ENCODE results near the gene CDH6.

The CDH6 gene

DNA sequence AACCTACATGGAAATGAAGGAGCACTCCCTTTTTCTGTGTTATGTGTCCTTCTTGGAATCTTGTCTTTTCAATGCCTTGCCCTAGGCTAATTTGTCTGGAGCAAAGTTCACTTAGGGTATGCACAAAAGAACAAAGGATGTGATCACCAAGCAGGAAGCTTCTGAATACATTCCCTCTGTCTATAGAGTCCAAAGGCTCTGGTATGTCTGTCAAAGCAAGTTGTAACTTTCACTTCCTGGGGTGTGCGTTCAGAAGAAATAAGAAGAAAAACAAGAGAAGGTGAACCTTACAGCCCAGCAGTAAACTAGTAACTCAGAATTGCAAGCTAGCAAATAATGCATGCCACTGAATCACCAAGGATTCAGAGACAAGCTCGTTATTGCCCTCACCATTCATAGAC, 31.7 kb upstream of the CDH6 start:
- no peak overlapping the region for H3K27ac ChIP-seq
- no peak for TF ChIP-seq ZFX (IDR thresholded peaks at IDR 0.05)
- TF ChIP-seq, protein P1, sequence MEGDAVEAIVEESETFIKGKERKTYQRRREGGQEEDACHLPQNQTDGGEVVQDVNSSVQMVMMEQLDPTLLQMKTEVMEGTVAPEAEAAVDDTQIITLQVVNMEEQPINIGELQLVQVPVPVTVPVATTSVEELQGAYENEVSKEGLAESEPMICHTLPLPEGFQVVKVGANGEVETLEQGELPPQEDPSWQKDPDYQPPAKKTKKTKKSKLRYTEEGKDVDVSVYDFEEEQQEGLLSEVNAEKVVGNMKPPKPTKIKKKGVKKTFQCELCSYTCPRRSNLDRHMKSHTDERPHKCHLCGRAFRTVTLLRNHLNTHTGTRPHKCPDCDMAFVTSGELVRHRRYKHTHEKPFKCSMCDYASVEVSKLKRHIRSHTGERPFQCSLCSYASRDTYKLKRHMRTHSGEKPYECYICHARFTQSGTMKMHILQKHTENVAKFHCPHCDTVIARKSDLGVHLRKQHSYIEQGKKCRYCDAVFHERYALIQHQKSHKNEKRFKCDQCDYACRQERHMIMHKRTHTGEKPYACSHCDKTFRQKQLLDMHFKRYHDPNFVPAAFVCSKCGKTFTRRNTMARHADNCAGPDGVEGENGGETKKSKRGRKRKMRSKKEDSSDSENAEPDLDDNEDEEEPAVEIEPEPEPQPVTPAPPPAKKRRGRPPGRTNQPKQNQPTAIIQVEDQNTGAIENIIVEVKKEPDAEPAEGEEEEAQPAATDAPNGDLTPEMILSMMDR (conservative IDR thresholded peaks at IDR 0.05): no peak

- TF ChIP-seq ZFX (IDR thresholded peaks at IDR 0.05): no peak
- TF ChIP-seq, protein P1 (conservative IDR thresholded peaks at IDR 0.05): no peak
Observed at GRCh38 chr5:31165729-31166128, 27.8 kb upstream of the CDH6 start.

GRCh38 chr5:31169379-31169778, 24.1 kb upstream of the CDH6 start:
- no peak overlapping the region for H3K27ac ChIP-seq
- TF ChIP-seq, protein P1 (conservative IDR thresholded peaks at IDR 0.05): no peak

More at GRCh38 chr5:31165729-31166128, 27.8 kb upstream of the CDH6 start:
- H3K27ac ChIP-seq: no peak overlapping the region

- TF ChIP-seq, protein P1 (conservative IDR thresholded peaks at IDR 0.05): no peak
- TF ChIP-seq ZFX (IDR thresholded peaks at IDR 0.05): no peak
- no peak overlapping the region for H3K27ac ChIP-seq
Observed at GRCh38 chr5:31172881-31173280, 20.6 kb upstream of the CDH6 start.

DNA sequence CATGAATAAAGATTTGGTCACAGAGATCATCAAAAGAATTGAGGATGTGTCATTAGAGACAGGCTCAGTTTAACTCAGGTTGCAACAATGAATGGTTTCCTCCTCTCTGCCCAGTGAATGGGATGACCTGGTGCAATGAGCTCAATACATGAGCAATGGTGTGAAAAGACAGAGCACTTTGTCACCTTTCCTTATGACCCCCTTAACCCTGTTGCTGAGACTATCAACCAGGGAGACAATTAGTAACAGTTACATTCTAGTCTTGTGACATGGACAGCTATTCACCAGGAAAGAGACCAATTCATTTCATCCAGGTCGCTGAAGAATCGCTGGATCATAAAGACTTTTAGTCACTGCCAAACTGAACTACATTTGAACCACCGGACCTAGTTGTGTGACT, 19.9 kb upstream of the CDH6 start:
- no peak for TF ChIP-seq ZFX (IDR thresholded peaks at IDR 0.05)
- TF ChIP-seq, protein P1 (conservative IDR thresholded peaks at IDR 0.05): no peak
- no peak overlapping the region for H3K27ac ChIP-seq

DNA sequence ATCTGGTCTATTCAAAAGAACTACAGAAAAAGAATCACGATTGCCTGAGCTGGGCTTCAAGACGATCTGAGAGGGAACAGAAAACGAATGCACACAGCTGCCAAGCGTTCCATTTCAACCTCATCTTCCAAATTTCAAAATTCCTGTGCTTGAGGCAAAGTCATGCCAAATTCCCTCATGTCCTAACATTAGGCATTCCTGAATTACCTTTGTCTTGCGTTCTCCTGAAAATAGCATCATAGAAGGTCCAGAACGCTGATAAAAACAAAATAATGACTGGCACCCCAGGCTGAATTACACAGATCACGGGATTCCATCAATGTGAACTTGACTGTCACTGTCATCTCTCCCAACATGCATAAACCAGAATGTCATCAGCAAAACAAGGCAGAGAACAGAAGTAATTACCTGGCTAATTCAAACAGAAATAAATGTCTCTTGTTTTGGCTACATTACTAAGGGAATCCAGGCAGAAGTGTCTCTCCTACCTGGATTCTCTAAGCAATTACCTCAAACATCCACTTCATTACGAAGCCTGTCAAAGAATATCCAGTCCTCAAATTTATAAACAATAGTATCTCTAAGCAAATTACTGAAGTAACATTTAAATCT, 12.0 kb upstream of the CDH6 start:
- no peak overlapping the region for H3K27ac ChIP-seq
- TF ChIP-seq ZFX (IDR thresholded peaks at IDR 0.05): no peak
- TF ChIP-seq, protein P1 (conservative IDR thresholded peaks at IDR 0.05): no peak

DNA sequence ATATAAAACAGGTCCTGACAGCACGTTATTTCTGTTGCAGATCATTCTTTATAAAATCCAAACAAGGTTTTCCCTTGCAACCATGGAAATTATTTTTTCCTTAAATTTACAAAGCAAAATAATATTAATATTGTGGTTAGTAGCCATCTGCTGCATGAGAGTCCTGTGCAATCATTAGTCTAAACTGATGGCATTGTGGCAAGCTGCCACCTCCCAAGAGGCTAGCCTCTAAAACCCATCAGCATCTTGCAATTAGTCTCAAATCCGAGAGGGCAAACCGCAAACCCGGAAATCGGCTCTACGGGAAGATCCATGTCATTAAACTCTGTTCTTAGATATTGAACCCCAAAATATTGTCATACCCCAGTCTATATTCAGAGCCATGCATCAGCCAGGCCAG, 11.3 kb upstream of the CDH6 start:
- TF ChIP-seq, protein P1 (conservative IDR thresholded peaks at IDR 0.05): no peak
- TF ChIP-seq ZFX (IDR thresholded peaks at IDR 0.05): no peak

More for the DNA sequence above, 11.3 kb upstream of the CDH6 start:
- H3K27ac ChIP-seq: no peak overlapping the region

All from C4-2B (cell line).